Upper lobe of left lung (tissue), 6 donors: ENCODE data around the gene MT1H. TPM values are rescaled to one million over a fixed set of nuclear protein-coding genes. Genes with fewer than 3 reads are reported as not detected.

Experiments
- ATAC-seq, 2 donors: fragments of 200-7000 bp; cut with Tn5 transposase; one replicate each; pipeline ENCODE4 v1.9.1; 2022; ENCODE audit warnings: mild to moderate bottlenecking in 2 of 2, moderate library complexity in 2 of 2; ENCODE audit not compliant: low FRiP score in 2 of 2
- DNase-seq, 2 donors: peaks; one replicate each; pipeline ENCODE4 v3.0.0-alpha.2; 2019 to 2020
- H3K27ac ChIP-seq, 4 donors: fragments of 200-600 bp; sonication (generic); one replicate each; pipeline ENCODE4 v1.5.1; 2016 to 2019
- H3K27me3 ChIP-seq, 4 donors: fragments of 200-600 bp; sonication (generic); one replicate each; pipeline ENCODE4 v1.5.1; 2017 to 2019
- H3K36me3 ChIP-seq, 4 donors: fragments of 200-600 bp; sonication (generic); one replicate each; pipeline ENCODE4 v1.5.1; 2016 to 2019
- H3K4me1 ChIP-seq, 4 donors: fragments of 200-600 bp; sonication (generic); one replicate each; pipeline ENCODE4 v1.5.1; 2018 to 2019
- H3K4me3 ChIP-seq, 4 donors: fragments of 200-600 bp; sonication (generic); one replicate each; pipeline ENCODE4 v1.5.1; 2017 to 2019; ENCODE audit warnings: mild to moderate bottlenecking in 2 of 4, moderate library complexity in 1 of 4
- H3K9me3 ChIP-seq, 4 donors: fragments of 200-600 bp; sonication (generic); one replicate each; pipeline ENCODE4 v1.5.1; 2018 to 2019
- EP300 ChIP-seq, 4 donors: sonication (generic); formaldehyde crosslinking; IDR thresholded peaks; one replicate each; pipeline ENCODE4 v1.5.1; 2017; ENCODE audit warnings: antibody characterized with exemption in 4 of 4, control low read depth in 2 of 4
- POLR2A ChIP-seq, 4 donors: fragments of 450-650 bp; IDR thresholded peaks; one replicate each; pipeline ENCODE4 v1.5.1; 2016 to 2017; ENCODE audit warnings: antibody characterized with exemption in 4 of 4, mild to moderate bottlenecking in 2 of 4
- POLR2AphosphoS5 ChIP-seq, 2 donors: sonication (generic); formaldehyde crosslinking; IDR thresholded peaks; one replicate each; pipeline ENCODE4 v1.5.1; 2017; ENCODE audit warnings: antibody characterized with exemption in 2 of 2
- WGBS, 2 donors: methylation state at CpG; one replicate each; pipeline ENCODE4 v1.1.5; 2017 to 2018; 5-methylcytosine and 5-hydroxymethylcytosine counted together
- total RNA-seq, 6 donors: library from RNA; depleted of rRNA in 4 of 6; stranded (reverse); fragments of >200 nt in 4 of 6; gene quantifications; one replicate each; pipeline versions ENCODE4 v1.1.0 to v1.2.1, GENCODE V29; 2016 to 2021
- TF ChIP-seq, protein P1 (sequence below), 6 experiments: fragments of 450-650 bp in 4 of 6; fragments of 200-600 bp in 2 of 6; sonication (generic) in 2 of 6; IDR thresholded peaks; one replicate each; pipeline ENCODE4 v1.5.1; 2016 to 2019; ENCODE audit warnings: antibody characterized with exemption in 6 of 6
- donor health status: DM: no; HTN: no; CAD: no; lungs with moderate emphysema.
- donor health status: DM: no; HTN: yes; CAD: no; lungs with severe emphysema.

The MT1H gene
- total RNA-seq, 6 donors from 2014 or later: 2.9 to 9.3 TPM; not detected in 4

DNA sequence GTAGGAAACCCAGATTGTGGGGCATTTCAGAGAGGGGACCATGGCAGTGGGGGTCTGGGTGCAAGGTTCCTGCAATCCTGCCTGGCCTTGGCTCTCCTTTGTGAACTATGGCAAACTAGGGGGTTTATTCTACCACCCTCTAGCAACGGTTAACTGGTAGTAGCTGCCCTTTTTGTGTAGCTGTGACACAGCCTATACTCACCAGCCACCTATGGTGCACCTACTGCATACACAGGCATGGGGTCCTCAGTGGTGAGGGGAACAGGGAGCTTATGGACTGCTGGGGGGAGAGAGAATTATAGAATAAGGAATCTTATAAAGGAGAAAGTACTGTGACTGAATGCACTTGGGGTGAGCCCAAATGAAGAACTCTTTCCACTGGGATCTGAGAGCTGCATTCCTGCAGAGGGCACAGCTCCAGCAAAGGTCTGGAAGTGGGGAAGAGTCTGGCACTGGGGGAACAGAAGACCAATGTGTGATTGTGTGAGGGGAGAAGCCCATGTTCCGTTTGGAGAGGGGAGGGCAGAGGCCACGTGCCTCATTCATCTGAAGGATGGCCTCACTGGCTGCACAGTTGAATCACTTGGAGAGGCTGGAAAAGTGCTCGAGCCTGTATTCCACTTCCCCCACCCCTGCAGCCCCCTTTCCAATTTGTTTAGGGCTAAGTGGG, 14.8 kb downstream of the MT1H start:
- no peak for ATAC-seq
- Histone ChIP-seq H3K27me3 (no peaks in the 10 kb centered on the region), H3K4me3 (peak overlapping the region in 3 of 4 donors; percentile 7 to 66 (median 42)), H3K4me1 (peaks cover 13 to 25% (median 21%) of the 10 kb centered on the region in 4 donors), H3K27ac (peak overlapping the region in 3 of 4 donors; percentile 4 to 89 (median 37)), H3K9me3 (no peaks in the 10 kb centered on the region), H3K36me3 (no peaks in the 10 kb centered on the region)
- no peak for DNase-seq
- TF ChIP-seq POLR2A (IDR thresholded peaks at IDR 0.05) (no peak), POLR2AphosphoS5 (IDR thresholded peaks at IDR 0.05) (peak in 1 of 2 donors; percentile 30), EP300 (IDR thresholded peaks at IDR 0.05) (no peak)
- TF ChIP-seq, protein P1, sequence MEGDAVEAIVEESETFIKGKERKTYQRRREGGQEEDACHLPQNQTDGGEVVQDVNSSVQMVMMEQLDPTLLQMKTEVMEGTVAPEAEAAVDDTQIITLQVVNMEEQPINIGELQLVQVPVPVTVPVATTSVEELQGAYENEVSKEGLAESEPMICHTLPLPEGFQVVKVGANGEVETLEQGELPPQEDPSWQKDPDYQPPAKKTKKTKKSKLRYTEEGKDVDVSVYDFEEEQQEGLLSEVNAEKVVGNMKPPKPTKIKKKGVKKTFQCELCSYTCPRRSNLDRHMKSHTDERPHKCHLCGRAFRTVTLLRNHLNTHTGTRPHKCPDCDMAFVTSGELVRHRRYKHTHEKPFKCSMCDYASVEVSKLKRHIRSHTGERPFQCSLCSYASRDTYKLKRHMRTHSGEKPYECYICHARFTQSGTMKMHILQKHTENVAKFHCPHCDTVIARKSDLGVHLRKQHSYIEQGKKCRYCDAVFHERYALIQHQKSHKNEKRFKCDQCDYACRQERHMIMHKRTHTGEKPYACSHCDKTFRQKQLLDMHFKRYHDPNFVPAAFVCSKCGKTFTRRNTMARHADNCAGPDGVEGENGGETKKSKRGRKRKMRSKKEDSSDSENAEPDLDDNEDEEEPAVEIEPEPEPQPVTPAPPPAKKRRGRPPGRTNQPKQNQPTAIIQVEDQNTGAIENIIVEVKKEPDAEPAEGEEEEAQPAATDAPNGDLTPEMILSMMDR (IDR thresholded peaks at IDR 0.05): no peak
- WGBS, 2 donors: 63 to 70% methylated on average over 3 to 4 of the region's 4 CpGs

DNA sequence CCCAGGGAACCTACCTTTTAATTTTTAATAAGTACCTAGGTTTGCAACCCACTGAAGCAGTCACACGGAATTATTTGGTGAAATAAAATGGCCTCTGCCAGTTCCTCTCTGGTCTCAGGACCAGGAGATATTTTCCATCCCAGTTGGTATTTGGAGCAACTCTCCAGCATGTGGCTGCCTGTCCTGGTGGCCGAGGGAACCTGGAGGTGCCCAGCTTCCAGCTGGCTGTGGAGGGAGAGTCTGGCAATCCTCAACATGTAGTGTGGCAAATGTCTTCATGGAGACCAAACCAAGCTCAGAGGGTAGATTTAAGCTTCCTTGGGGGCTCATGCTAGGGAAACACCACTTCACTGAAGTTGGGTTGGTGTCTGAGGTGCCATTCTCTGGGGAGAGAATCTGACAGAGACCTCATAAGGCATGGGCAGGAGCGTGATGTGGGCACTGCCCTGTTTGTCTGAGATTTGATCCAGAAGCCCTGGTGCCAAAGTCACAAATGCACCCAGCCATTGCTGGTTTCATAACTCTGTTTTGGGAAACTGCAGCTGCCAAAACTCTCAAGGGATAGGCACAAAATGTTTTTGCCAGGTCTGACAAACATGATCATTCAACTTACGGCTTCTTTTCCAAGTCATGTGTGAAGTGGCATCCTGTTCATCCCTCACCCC, 15.4 kb downstream of the MT1H start:
- no peak for TF ChIP-seq EP300 (IDR thresholded peaks at IDR 0.05)
- peak; percentile 7 to 11 for TF ChIP-seq POLR2AphosphoS5 (IDR thresholded peaks at IDR 0.05)
- TF ChIP-seq, protein P1 (IDR thresholded peaks at IDR 0.05): no peak

DNA sequence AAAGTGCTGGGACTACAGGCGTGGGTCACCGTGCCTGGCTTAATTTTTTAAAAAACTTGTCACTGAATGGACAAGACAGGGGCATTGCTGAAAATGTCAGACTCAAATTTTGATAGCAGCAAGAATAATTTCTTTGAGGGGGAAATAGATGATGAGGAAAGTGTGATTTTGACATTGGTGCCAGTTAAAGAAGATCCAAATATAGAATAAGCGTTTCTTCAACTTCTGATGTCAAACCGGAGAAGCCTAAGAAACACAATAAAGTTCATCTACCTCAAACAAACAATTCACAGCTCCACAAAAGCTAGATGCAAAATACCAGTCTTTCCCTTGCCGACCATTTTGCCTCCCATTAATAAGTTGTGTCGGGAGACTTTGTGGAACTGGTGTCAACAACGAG, 17.1 kb downstream of the MT1H start:
- DNase-seq (no peak), ATAC-seq (no peak)
- no peak overlapping the region for H3K4me3 ChIP-seq
- H3K36me3 ChIP-seq: no peaks in the 10 kb centered on the region
- TF ChIP-seq POLR2A (IDR thresholded peaks at IDR 0.05) (no peak), EP300 (IDR thresholded peaks at IDR 0.05) (no peak), POLR2AphosphoS5 (IDR thresholded peaks at IDR 0.05) (no peak)
- TF ChIP-seq, protein P1 (IDR thresholded peaks at IDR 0.05): no peak
- H3K4me1 ChIP-seq: peaks cover 5 to 19% (median 15%) of the 10 kb centered on the region in 4 donors
- H3K27me3 ChIP-seq: no peaks in the 10 kb centered on the region
- WGBS, 2 donors: 96 to 99% methylated on average over 7 of the region's 7 CpGs
- H3K27ac ChIP-seq: no peak overlapping the region
- no peaks in the 10 kb centered on the region for H3K9me3 ChIP-seq

More for the DNA sequence above, 15.4 kb downstream of the MT1H start:
- ATAC-seq: no peak
- Histone ChIP-seq H3K4me1 (peaks cover 13 to 25% (median 21%) of the 10 kb centered on the region in 4 donors), H3K9me3 (no peaks in the 10 kb centered on the region), H3K36me3 (no peaks in the 10 kb centered on the region), H3K27me3 (no peaks in the 10 kb centered on the region), H3K27ac (peak overlapping the region in 2 of 4 donors; percentile 4 to 89), H3K4me3 (peak overlapping the region in 1 of 4 donors; percentile 66)
- whole genome bisulfite sequencing, 2 donors: 89 to 91% methylated on average over 4 of the region's 4 CpGs
- no peak for DNase-seq

DNA sequence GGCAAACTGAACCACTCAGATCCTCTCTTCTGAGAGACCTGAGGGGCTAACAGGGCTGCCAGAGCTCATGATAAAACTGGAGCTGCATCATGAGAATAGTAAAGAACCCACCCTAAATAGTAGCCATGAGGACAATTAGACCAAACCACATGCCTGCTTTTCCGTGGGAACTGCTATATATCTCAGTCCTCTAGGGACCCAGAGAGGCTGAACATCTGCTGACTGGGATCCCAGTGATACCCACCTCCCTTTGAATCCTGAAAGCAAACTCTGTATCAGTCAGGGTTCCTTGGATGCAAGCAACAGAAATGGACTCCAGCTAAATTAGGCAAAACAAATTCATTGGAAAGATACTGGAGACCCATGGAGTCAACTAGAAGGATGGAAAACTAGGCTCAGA, 19.1 kb downstream of the MT1H start:
- 78 to 83% methylated on average over 1 of the region's 1 CpG for WGBS, 2 donors
- Histone ChIP-seq H3K4me3 (no peak overlapping the region), H3K36me3 (no peaks in the 10 kb centered on the region), H3K27me3 (no peaks in the 10 kb centered on the region), H3K27ac (no peak overlapping the region), H3K9me3 (no peaks in the 10 kb centered on the region), H3K4me1 (peaks cover under 1 to 1% (median 1%) of the 10 kb centered on the region in 4 donors)
- no peak for DNase-seq
- no peak for ATAC-seq
- TF ChIP-seq POLR2AphosphoS5 (IDR thresholded peaks at IDR 0.05) (no peak), POLR2A (IDR thresholded peaks at IDR 0.05) (no peak), EP300 (IDR thresholded peaks at IDR 0.05) (no peak)
- TF ChIP-seq, protein P1 (IDR thresholded peaks at IDR 0.05): no peak
